H1 (cell line): Measurements from ENCODE around the gene NOS1AP. TPM values are rescaled to one million over a fixed set of nuclear protein-coding genes. Genes with fewer than 3 reads are reported as not detected.

Experiments used
- CTCF ChIA-PET: fragments of 300-600 bp; sonication (Branson Sonifier 250); formaldehyde crosslinking; loops from one replicate; lab custom pipeline; 2021; ENCODE audit not compliant: partially characterized antibody; lab: Charles Lee
- POLR2A ChIA-PET: fragments of 300-600 bp; sonication (Branson Sonifier 250); formaldehyde crosslinking; loops from one replicate; lab custom pipeline; 2021; ENCODE audit warnings: inconsistent platforms; ENCODE audit not compliant: partially characterized antibody; lab: Charles Lee
- DNase-seq, 2 experiments: peaks; one replicate each; pipeline versions ENCODE4 v3.0.0 to v3.0.0-alpha.2; 2010 to 2022; ENCODE audit warnings: low spot score in 2 of 2, low read depth in 1 of 2, mixed read lengths in 1 of 2
- FAIRE-seq: peaks from 2 replicates; lab custom pipeline; 2011; peaks lifted over from hg19 to GRCh38; lab: Jason Lieb, UNC
- H2AFZ ChIP-seq: 2 replicates; pipeline ENCODE4 v1.8.1; 2012; ENCODE audit warnings: low read length, inconsistent platforms
- H2AK5ac ChIP-seq: 2 replicates; pipeline ENCODE4 v1.6.1; 2013; ENCODE audit warnings: low read depth, low read length
- H2BK120ac ChIP-seq: replicated peaks from 2 replicates; pipeline ENCODE3; 2013; ENCODE audit warnings: low read depth, low read length, inconsistent platforms
- H2BK12ac ChIP-seq: 2 replicates; pipeline ENCODE4 v1.6.1; 2013; ENCODE audit warnings: low read depth, low read length
- H2BK15ac ChIP-seq: 2 replicates; pipeline ENCODE4 v1.6.1; 2013; ENCODE audit warnings: low read length
- H2BK20ac ChIP-seq: 2 replicates; pipeline ENCODE4 v1.6.1; 2013; ENCODE audit warnings: low read length
- H2BK5ac ChIP-seq: 2 replicates; pipeline ENCODE4 v1.6.1; 2013; ENCODE audit warnings: low read depth, low read length
- H3K14ac ChIP-seq: 2 replicates; pipeline ENCODE4 v1.6.1; 2013; ENCODE audit warnings: inconsistent platforms; ENCODE audit not compliant: insufficient read length
- H3K18ac ChIP-seq: 2 replicates; pipeline ENCODE4 v1.6.1; 2013; ENCODE audit warnings: low read length; ENCODE audit errors: extremely low read depth
- H3K23ac ChIP-seq: 2 replicates; pipeline ENCODE4 v1.6.1; 2013; ENCODE audit warnings: inconsistent platforms; ENCODE audit not compliant: insufficient read length
- H3K23me2 ChIP-seq: 2 replicates; pipeline ENCODE4 v1.6.1; 2013; ENCODE audit warnings: low read depth, low read length
- H3K27ac ChIP-seq: 2 replicates; pipeline ENCODE4 v1.6.1; 2011; ENCODE audit warnings: low read depth, low read length, inconsistent platforms
- H3K27me3 ChIP-seq, 4 experiments: replicated peaks in 1 of 4; 1 replicate in 1 of 4; 2 replicates in 3 of 4; pipeline versions ENCODE4 v1.6.1 to v1.8.1; 2011 to 2013; ENCODE audit warnings: low read length in 3 of 4, mild to moderate bottlenecking in 3 of 4, inconsistent platforms in 2 of 4, mixed read lengths in 2 of 4, moderate library complexity in 1 of 4; ENCODE audit not compliant: control insufficient read depth in 3 of 4, insufficient read depth in 3 of 4; ENCODE audit errors: extremely low read depth in 1 of 4
- H3K36me3 ChIP-seq, 4 experiments: 2 replicates each; pipeline versions ENCODE4 v1.6.1 to v1.8.1; 2011 to 2013; ENCODE audit warnings: mild to moderate bottlenecking in 4 of 4, low read length in 3 of 4, moderate library complexity in 2 of 4, control low read depth in 1 of 4, inconsistent platforms in 1 of 4; ENCODE audit not compliant: insufficient read depth in 4 of 4, control insufficient read depth in 2 of 4
- H3K4ac ChIP-seq: replicated peaks from 2 replicates; pipeline ENCODE3; 2013; ENCODE audit warnings: low read length, low read depth, mixed read lengths, inconsistent platforms; ENCODE audit not compliant: insufficient read length
- H3K4me1 ChIP-seq, 4 experiments: replicated peaks in 1 of 4; 1 replicate in 1 of 4; 2 replicates in 3 of 4; pipeline versions ENCODE4 v1.6.1 to v1.8.1; 2011 to 2013; ENCODE audit warnings: low read length in 3 of 4, inconsistent platforms in 2 of 4, mixed read lengths in 1 of 4; ENCODE audit not compliant: insufficient read depth in 4 of 4, control insufficient read depth in 3 of 4
- H3K4me2 ChIP-seq, 2 experiments: 2 replicates each; pipeline versions ENCODE4 v1.6.1 to v1.8.1; 2011 to 2013; ENCODE audit warnings: low read depth in 2 of 2, low read length in 2 of 2, control low read depth in 1 of 2, inconsistent platforms in 1 of 2, mild to moderate bottlenecking in 1 of 2; ENCODE audit not compliant: insufficient read depth in 1 of 2
- H3K4me3 ChIP-seq, 4 experiments: fragments of 200-600, 300-600 bp in 1 of 4; sonication (generic), shearing (Covaris generic), sonication (Bioruptor Twin) in 1 of 4; 2 replicates each; pipeline versions ENCODE4 v1.5.1 to v1.8.1; 2011 to 2016; ENCODE audit warnings: low read length in 4 of 4, low read depth in 3 of 4, control low read depth in 2 of 4, inconsistent platforms in 2 of 4, mild to moderate bottlenecking in 2 of 4, mixed read lengths in 1 of 4, moderate library complexity in 1 of 4; ENCODE audit not compliant: insufficient read depth in 2 of 4; ENCODE audit errors: extremely low read depth in 1 of 4
- H3K56ac ChIP-seq: replicated peaks from 2 replicates; pipeline ENCODE3; 2013; ENCODE audit warnings: low read depth, mild to moderate bottlenecking, mixed read lengths, low read length, inconsistent platforms; ENCODE audit not compliant: insufficient read length
- H3K79me1 ChIP-seq: 2 replicates; pipeline ENCODE4 v1.6.1; 2013; ENCODE audit warnings: low read depth, low read length, control low read depth
- H3K79me2 ChIP-seq, 2 experiments: 2 replicates each; pipeline versions ENCODE4 v1.6.1 to v1.8.1; 2012 to 2013; ENCODE audit warnings: low read length in 2 of 2, mild to moderate bottlenecking in 2 of 2, inconsistent platforms in 1 of 2; ENCODE audit not compliant: insufficient read depth in 2 of 2, control insufficient read depth in 1 of 2
- H3K9ac ChIP-seq, 4 experiments: replicated peaks in 1 of 4; 1 replicate in 1 of 4; 2 replicates in 3 of 4; pipeline versions ENCODE4 v1.6.1 to v1.8.1; 2011 to 2013; ENCODE audit warnings: low read depth in 3 of 4, low read length in 3 of 4, control low read depth in 2 of 4, mild to moderate bottlenecking in 2 of 4, moderate library complexity in 2 of 4, inconsistent platforms in 1 of 4; ENCODE audit errors: extremely low read depth in 1 of 4
- H3K9me3 ChIP-seq, 2 experiments: 2 replicates each; pipeline versions ENCODE4 v1.6.1 to v1.8.1; 2012 to 2013; ENCODE audit warnings: mild to moderate bottlenecking in 2 of 2, moderate library complexity in 2 of 2, control low read depth in 1 of 2, inconsistent platforms in 1 of 2, low read depth in 1 of 2, low read length in 1 of 2, mixed read lengths in 1 of 2; ENCODE audit not compliant: insufficient read depth in 2 of 2
- H4K20me1 ChIP-seq, 2 experiments: replicated peaks in 1 of 2; 2 replicates each; pipeline versions ENCODE3 to v1.8.1; 2011 to 2013; ENCODE audit warnings: inconsistent platforms in 2 of 2, low read length in 2 of 2, mild to moderate bottlenecking in 1 of 2; ENCODE audit not compliant: insufficient read depth in 2 of 2, control insufficient read depth in 1 of 2
- H4K5ac ChIP-seq: 2 replicates; pipeline ENCODE4 v1.6.1; 2013; ENCODE audit warnings: low read length, low read depth, mixed read lengths, inconsistent platforms; ENCODE audit not compliant: insufficient read length
- H4K8ac ChIP-seq: 2 replicates; pipeline ENCODE4 v1.8.0; 2013; ENCODE audit warnings: mild to moderate bottlenecking, moderate library complexity, low read length, inconsistent platforms; ENCODE audit not compliant: insufficient read depth; ENCODE audit errors: extremely low read depth
- H4K91ac ChIP-seq: replicated peaks from 2 replicates; pipeline ENCODE3; 2013; ENCODE audit warnings: low read length, mixed read lengths, inconsistent platforms; ENCODE audit not compliant: insufficient read length
- CTBP2 ChIP-seq: IDR thresholded peaks from 2 replicates; pipeline ENCODE4 v1.7.0; 2011; ENCODE audit warnings: borderline replicate concordance, mild to moderate bottlenecking, moderate library complexity, mixed read lengths, low read length; ENCODE audit not compliant: insufficient read depth, insufficient read length
- HDAC6 ChIP-seq: IDR thresholded peaks from one replicate; pipeline ENCODE4 v1.7.1; 2012; ENCODE audit warnings: low read depth, mild to moderate bottlenecking, inconsistent platforms, low read length, moderate library complexity
- KDM5A ChIP-seq: fragments of 200-600 bp; IDR thresholded peaks from 2 replicates; pipeline ENCODE4 v1.7.1; 2012; ENCODE audit warnings: mild to moderate bottlenecking, low read length, inconsistent platforms, mixed read lengths
- RFX5 ChIP-seq: IDR thresholded peaks from 2 replicates; pipeline ENCODE4 v1.6.1; 2011; ENCODE audit warnings: low read depth, low read length, improper control_type of control experiment, borderline replicate concordance
- SP2 ChIP-seq: IDR thresholded peaks from 2 replicates; pipeline ENCODE4 v1.6.1; 2012; ENCODE audit warnings: mild to moderate bottlenecking, low read length, inconsistent platforms
- SUZ12 ChIP-seq: fragments of 200-600 bp; sonication (generic); IDR thresholded peaks from 2 replicates; pipeline ENCODE4 v1.6.1; 2012; ENCODE audit warnings: mild to moderate bottlenecking, inconsistent platforms, low read length, moderate library complexity, mixed read lengths
- TCF12 ChIP-seq: IDR thresholded peaks from 2 replicates; pipeline ENCODE4 v1.6.1; 2011; ENCODE audit warnings: low read depth, mild to moderate bottlenecking, low read length
- WGBS, 2 experiments: shearing (Covaris generic) in 1 of 2; methylation state at CpG; one replicate each; pipeline versions ENCODE4 v1.1.6 to v1.1.7; 2013 to 2015; ENCODE audit warnings: low lambda C conversion rate in 2 of 2, mixed read lengths in 2 of 2, inconsistent platforms in 1 of 2, low coverage in 1 of 2, missing lambda C conversion rate in 1 of 2; ENCODE audit not compliant: insufficient replicate concordance in 2 of 2, insufficient coverage in 1 of 2, insufficient read length in 1 of 2; ENCODE audit errors: extremely low coverage in 1 of 2, missing lambda C conversion rate in 1 of 2; 5-methylcytosine and 5-hydroxymethylcytosine counted together
- polyA plus RNA-seq, 7 experiments: library from polyadenylated mRNA; depleted of rRNA in 3 of 7; stranded (reverse) in 5 of 7; unstranded in 2 of 7; fragments of >200 nt in 5 of 7; fragments of 200-250 nt in 2 of 7; gene quantifications; 1 replicate in 5 of 7; 2 replicates in 1 of 7; 4 replicates in 1 of 7; pipeline versions ENCODE4 v1.2.1 to v1.2.3, GENCODE V29; 2011 to 2013; ENCODE audit warnings: missing spikeins in 2 of 7, mixed read lengths in 2 of 7
- total RNA-seq: library from RNA; stranded (reverse); fragmentation: NEBNext Ultra II Directional; extraction: Animal tissue kit (Norgen Biotek cat#: 25700); gene quantifications from 2 replicates; pipeline ENCODE4 v1.2.1, GENCODE V29; 2021
- TF ChIP-seq, protein P1 (sequence below): IDR thresholded peaks from 2 replicates; pipeline ENCODE4 v1.6.1; 2012; ENCODE audit warnings: low read length, inconsistent platforms

Gene NOS1AP
- total and polyA plus RNA-seq, 2 of the 8 experiments (the other 6 are each of a cell fraction or from before 2014, with no cell fraction given): 2.4 to 12.1 TPM

DNA sequence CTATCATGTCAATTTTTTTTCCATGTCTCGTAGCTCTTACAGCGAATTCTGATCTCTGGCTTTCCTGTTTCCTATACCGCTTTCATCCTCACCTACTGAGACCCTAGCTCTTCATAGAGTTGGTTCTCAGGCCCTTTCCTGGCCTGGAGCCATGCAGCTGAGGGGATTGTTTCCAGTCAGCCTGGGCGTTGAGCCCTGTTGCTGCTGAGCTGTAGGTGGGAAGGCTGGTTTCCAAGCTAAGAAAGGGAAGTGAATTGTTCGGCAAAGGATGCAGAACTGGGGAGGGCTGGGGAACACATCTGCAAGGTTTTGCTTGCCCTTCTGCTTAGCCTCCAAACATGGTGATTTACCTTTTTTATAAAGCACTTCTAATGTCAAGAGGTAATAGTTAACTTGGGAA, 265.6 kb downstream of the NOS1AP start:
- Histone ChIP-seq H2BK5ac (no peak overlapping the region), H4K8ac (no peak overlapping the region), H3K4me3 (no peak overlapping the region), H3K23ac (no peak overlapping the region), H3K27ac (no peak overlapping the region), H2BK20ac (no peak overlapping the region), H2BK120ac (no peak overlapping the region), H3K9me3 (no peaks in the 10 kb centered on the region), H2AFZ (no peak overlapping the region), H3K18ac (no peak overlapping the region), H3K23me2 (no peaks in the 10 kb centered on the region), H4K91ac (no peak overlapping the region), H3K4ac (no peak overlapping the region), H3K36me3 (0 out of 8 replicates have a peak, but pooled peaks cover 0 to 2% (median 0%) of the 10 kb centered on the region in 4 experiments), H3K14ac (no peak overlapping the region), H3K27me3 (no peaks in the 10 kb centered on the region), H3K56ac (no peak overlapping the region), H2BK12ac (no peak overlapping the region), H4K5ac (no peak overlapping the region), H3K79me2 (no peaks in the 10 kb centered on the region), H2AK5ac (no peak overlapping the region), H3K9ac (no peak overlapping the region), H2BK15ac (no peak overlapping the region), H3K4me1 (no peaks in the 10 kb centered on the region), H3K79me1 (no peaks in the 10 kb centered on the region), H3K4me2 (no peak overlapping the region), H4K20me1 (no peaks in the 10 kb centered on the region)
- no peak for TF ChIP-seq SP2
- no peak for TF ChIP-seq RFX5
- TF ChIP-seq, protein P1, sequence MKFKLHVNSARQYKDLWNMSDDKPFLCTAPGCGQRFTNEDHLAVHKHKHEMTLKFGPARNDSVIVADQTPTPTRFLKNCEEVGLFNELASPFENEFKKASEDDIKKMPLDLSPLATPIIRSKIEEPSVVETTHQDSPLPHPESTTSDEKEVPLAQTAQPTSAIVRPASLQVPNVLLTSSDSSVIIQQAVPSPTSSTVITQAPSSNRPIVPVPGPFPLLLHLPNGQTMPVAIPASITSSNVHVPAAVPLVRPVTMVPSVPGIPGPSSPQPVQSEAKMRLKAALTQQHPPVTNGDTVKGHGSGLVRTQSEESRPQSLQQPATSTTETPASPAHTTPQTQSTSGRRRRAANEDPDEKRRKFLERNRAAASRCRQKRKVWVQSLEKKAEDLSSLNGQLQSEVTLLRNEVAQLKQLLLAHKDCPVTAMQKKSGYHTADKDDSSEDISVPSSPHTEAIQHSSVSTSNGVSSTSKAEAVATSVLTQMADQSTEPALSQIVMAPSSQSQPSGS: no peak
- no peak for TF ChIP-seq KDM5A
- no peak for TF ChIP-seq SUZ12
- no peak for TF ChIP-seq HDAC6
- no peak for TF ChIP-seq TCF12
- TF ChIP-seq CTBP2: no peak
- DNase-seq (no peak), FAIRE-seq (no peak)
- POLR2A ChIA-PET: no interaction called here
- 96% methylated on average over 5 of the region's 5 CpGs; no CpG with 5 or more reads in 1 of the 2 experiments for WGBS, 2 experiments
- CTCF ChIA-PET: interaction anchor here (1.0 to 2.2 kb wide), 2 partner anchors 12 to 22 kb away, joined by 4 to 7 read pairs; no protein-coding TSS in a partner anchor
